Measurements from ENCODE around the gene SLC38A2.

GRCh38 chr12:46382408-46382963 is 9.9 kb upstream of the SLC38A2 start:
- TF ChIP-seq CTCF (conservative IDR thresholded peaks at IDR 0.05; ENCODE audit: low read length) (no peak), EZH2phosphoT487 (IDR thresholded peaks at IDR 0.05; ENCODE audit: borderline replicate concordance, low read depth, low read length) (no peak)
